Osteocyte (in vitro differentiated cells): ENCODE results near the gene ZNF862. TPM values are rescaled to one million over a fixed set of nuclear protein-coding genes. Genes with fewer than 3 reads are reported as not detected.

Source experiments
- DNase-seq: peaks from one replicate; pipeline ENCODE4 v3.0.0; 2021; ENCODE audit warnings: mixed read lengths; ENCODE audit not compliant: unreplicated experiment; ENCODE audit errors: extremely low spot score
- H3K27ac Mint-ChIP-seq: one replicate; pipeline ENCODE4 v1.8.0; 2021; ENCODE audit warnings: mild to moderate bottlenecking, mixed read lengths; ENCODE audit not compliant: unreplicated experiment
- H3K27me3 Mint-ChIP-seq: one replicate; pipeline ENCODE4 v1.8.0; 2021; ENCODE audit warnings: mixed read lengths; ENCODE audit not compliant: unreplicated experiment
- H3K36me3 Mint-ChIP-seq: one replicate; pipeline ENCODE4 v1.8.0; 2021; ENCODE audit warnings: mixed read lengths; ENCODE audit not compliant: unreplicated experiment
- H3K4me1 Mint-ChIP-seq: one replicate; pipeline ENCODE4 v1.8.0; 2021; ENCODE audit warnings: mixed read lengths; ENCODE audit not compliant: unreplicated experiment
- H3K4me3 Mint-ChIP-seq: one replicate; pipeline ENCODE4 v1.8.0; 2021; ENCODE audit warnings: mild to moderate bottlenecking, moderate library complexity, mixed read lengths; ENCODE audit not compliant: unreplicated experiment
- H3K9me3 Mint-ChIP-seq: one replicate; pipeline ENCODE4 v1.8.0; 2021; ENCODE audit warnings: mixed read lengths; ENCODE audit not compliant: unreplicated experiment
- CTCF ChIP-seq: fragments of 200-600 bp; sonication (generic); IDR thresholded peaks from 2 replicates; pipeline ENCODE4 v1.5.0; 2021; ENCODE audit warnings: antibody characterized with exemption, mild to moderate bottlenecking, moderate library complexity
- total RNA-seq: library from RNA; stranded (reverse); gene quantifications from 2 replicates; pipeline ENCODE4 v1.2.1, GENCODE V29; 2021

ZNF862 gene
- total RNA-seq, 1 donor from 2014 or later: 25.3 TPM

- Mint-ChIP-seq H3K4me3 (no peak overlapping the region), H3K9me3 (no peaks in the 10 kb centered on the region), H3K27me3 (peaks cover 17% of the 10 kb centered on the region), H3K36me3 (no peaks in the 10 kb centered on the region), H3K4me1 (no peaks in the 10 kb centered on the region), H3K27ac (no peak overlapping the region)
- no peak for TF ChIP-seq CTCF
- no peak for DNase-seq
Observed at GRCh38 chr7:149791411-149792219, 46.6 kb upstream of the ZNF862 start.

- H3K9me3 Mint-ChIP-seq: no peaks in the 10 kb centered on the region
- no peak overlapping the region for H3K27ac Mint-ChIP-seq
- no peak overlapping the region for H3K4me3 Mint-ChIP-seq
- DNase-seq: no peak
- no peak for TF ChIP-seq CTCF
- no peaks in the 10 kb centered on the region for H3K36me3 Mint-ChIP-seq
- H3K27me3 Mint-ChIP-seq: peaks cover 17% of the 10 kb centered on the region
- no peaks in the 10 kb centered on the region for H3K4me1 Mint-ChIP-seq
Observed at GRCh38 chr7:149792220-149792595, 46.0 kb upstream of the ZNF862 start.

- no peak for DNase-seq
- Mint-ChIP-seq H3K36me3 (no peaks in the 10 kb centered on the region), H3K27ac (no peak overlapping the region), H3K27me3 (peaks cover 17% of the 10 kb centered on the region), H3K4me1 (no peaks in the 10 kb centered on the region), H3K4me3 (no peak overlapping the region), H3K9me3 (no peaks in the 10 kb centered on the region)
- no peak for TF ChIP-seq CTCF
Observed at GRCh38 chr7:149793261-149793660, 44.9 kb upstream of the ZNF862 start.

- H3K27ac Mint-ChIP-seq: no peak overlapping the region
- no peak for DNase-seq
- no peak for TF ChIP-seq CTCF
- H3K4me1 Mint-ChIP-seq: no peaks in the 10 kb centered on the region
- H3K36me3 Mint-ChIP-seq: no peaks in the 10 kb centered on the region
- peaks cover 12% of the 10 kb centered on the region for H3K27me3 Mint-ChIP-seq
- no peaks in the 10 kb centered on the region for H3K9me3 Mint-ChIP-seq
- H3K4me3 Mint-ChIP-seq: no peak overlapping the region
Observed at GRCh38 chr7:149794661-149795060, 43.5 kb upstream of the ZNF862 start.

- H3K4me3 Mint-ChIP-seq: no peak overlapping the region
- H3K9me3 Mint-ChIP-seq: no peaks in the 10 kb centered on the region
- no peak for TF ChIP-seq CTCF
- H3K27ac Mint-ChIP-seq: no peak overlapping the region
- DNase-seq: no peak
- H3K36me3 Mint-ChIP-seq: no peaks in the 10 kb centered on the region
- H3K27me3 Mint-ChIP-seq: peaks cover 8% of the 10 kb centered on the region
- no peaks in the 10 kb centered on the region for H3K4me1 Mint-ChIP-seq
Observed at GRCh38 chr7:149795126-149795525, 43.0 kb upstream of the ZNF862 start.
